Glomerular endothelial cell (primary cell): Measurements from ENCODE around the gene MMEL1. TPM values are rescaled to one million over a fixed set of nuclear protein-coding genes. Genes with fewer than 3 reads are reported as not detected.

Experiments
- DNase-seq: peaks from one replicate; pipeline ENCODE4 v3.0.0-alpha.2; 2011; ENCODE audit warnings: low read depth, low spot score; ENCODE audit errors: extremely low read depth
- total RNA-seq: library from RNA; depleted of rRNA; stranded (reverse); fragments of >200 nt; gene quantifications from 2 replicates; pipeline ENCODE4 v1.2.3, GENCODE V29; 2015

Gene MMEL1
- total RNA-seq, 1 donor from 2014 or later, result 0.93 TPM

DNA sequence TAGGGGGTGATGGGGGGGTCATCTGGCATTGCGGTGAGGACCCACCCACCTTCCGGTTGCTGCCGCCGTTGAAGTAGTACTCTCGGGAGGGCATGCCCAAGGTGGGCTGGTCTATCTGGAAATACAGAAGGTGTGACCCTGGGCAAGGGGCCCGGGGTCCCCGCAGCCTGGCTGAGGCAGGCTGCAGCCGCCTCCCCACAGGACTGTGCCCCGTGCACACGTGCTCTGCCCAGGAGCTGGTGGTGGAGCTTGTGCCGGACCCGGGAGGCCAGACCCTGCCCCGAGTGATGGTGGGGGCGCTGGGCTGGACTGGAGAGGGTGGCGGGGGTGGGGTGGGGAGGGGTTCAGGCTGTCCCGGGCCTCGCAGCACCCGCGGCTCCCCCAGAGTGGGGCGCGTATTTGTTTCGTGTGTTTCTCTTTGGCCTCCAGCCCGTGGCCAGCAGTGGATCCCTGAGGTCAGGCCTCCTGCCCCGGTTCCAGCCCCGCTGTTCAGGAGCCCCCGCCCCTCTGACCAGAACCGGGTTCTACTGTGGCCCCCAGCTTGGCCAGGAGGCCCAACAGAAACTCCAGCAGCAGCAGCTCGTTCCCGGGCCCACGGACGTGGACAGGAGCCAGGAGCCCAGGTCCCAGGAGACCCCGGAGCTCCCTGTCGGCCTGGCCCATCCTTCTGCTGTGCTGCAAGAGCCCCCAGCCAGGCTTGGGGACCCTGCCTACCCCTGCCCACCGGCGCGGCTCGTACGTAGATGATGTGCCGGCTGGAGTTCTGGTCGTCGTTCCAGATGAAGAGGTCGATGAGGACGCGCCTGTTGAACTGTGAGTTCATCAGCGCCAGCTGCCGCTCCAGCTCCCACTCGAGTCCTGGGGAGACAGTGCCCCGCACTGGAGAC lies 27.1 kb downstream of the MMEL1 start:
- no peak for DNase-seq

DNA sequence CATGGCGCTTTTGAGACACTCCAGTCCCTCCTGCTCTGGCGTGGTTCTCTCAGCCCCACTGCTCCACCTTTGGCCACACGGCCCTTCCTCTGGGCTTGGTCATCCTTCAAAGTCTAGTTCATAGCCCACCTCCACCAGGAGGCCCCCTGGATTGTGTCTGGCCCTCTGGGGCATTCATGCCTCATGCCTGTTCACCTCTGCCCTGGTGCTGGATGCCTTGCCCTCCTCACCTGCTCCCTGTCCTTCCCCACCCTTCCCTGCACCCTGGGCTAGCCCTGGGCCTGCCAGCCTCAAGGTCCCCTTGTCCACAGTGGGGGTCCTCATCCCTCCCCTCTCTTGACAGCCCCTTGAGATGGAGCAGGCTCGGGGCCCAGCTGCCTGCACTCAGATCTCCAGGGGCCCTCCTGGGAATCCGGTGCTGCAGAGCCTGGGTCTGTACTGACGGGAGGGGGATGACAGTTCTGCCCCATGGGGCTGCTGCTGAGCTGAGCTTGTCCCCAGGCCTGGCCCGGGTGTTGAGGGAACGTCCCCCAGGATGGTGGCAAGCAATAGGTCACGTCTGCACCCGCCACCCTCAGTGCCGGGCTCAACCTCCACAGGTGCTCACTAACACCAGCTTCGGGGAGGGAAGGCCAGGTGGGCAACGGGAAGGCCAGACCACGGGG lies 27.8 kb downstream of the MMEL1 start:
- no peak for DNase-seq

DNA sequence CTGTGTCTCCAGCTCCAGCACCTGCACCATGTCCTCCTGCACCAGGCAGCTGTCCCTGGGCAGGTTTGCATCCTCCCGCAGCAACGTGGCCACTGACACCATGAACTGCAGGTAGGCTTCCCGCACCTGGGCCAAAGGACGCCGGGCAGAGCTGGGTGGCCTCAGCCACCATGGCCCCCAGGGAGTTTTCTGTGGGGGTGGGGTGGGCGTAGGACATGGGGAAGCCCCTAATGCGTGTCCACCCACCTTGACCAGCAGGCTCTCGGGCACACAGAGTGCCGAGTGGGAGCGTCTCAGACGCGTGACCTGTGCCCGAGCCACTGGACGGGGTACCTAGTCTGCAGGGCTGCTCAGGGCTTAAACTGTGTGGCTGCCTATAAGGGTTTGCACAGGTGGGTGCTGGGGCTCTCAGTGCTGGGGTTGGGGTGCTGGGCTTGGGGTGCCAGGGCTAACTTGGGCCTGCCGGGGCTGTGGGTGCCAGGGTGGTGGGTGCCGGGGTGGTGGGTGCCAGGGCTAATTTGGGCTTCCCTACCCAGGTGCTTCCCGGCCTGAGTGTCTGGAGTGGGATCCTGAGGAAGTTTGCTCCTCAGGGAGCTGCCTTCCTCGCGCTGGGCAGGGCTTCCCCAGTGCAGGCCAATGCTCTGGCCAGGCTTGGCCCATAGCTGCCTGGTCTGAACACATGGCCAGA lies 28.5 kb downstream of the MMEL1 start:
- DNase-seq, result no peak

DNA sequence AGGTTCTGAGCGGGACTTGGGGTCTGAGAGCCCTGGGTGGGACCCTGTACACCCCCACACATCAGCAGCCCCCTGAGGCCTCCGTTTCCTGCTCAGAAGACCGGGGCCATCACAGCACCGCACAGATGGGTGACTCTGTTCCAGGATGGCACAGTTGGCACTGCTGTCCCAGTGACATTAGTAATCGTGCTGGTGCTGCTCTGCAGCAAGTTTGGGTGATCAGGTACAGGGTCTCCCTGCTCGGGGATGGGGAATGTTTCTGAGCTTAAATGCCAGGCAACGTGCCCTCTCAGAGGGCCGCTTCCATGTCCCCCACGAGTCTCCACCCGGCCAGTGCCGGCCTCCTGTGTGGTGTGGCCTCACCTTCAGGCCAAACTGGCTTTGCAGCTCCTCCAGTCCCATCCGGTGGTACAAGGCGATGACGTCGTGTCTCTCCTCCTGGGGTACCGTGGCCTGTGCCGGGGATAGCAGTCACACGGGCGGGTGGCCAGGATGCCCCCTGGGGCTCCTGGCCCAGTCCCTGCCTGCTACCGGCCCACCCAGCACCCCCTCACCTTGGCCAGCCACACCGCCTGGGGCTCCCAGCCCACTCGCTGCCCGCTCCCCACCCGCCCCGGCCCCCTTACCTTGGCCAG lies 29.2 kb downstream of the MMEL1 start:
- no peak for DNase-seq

DNA sequence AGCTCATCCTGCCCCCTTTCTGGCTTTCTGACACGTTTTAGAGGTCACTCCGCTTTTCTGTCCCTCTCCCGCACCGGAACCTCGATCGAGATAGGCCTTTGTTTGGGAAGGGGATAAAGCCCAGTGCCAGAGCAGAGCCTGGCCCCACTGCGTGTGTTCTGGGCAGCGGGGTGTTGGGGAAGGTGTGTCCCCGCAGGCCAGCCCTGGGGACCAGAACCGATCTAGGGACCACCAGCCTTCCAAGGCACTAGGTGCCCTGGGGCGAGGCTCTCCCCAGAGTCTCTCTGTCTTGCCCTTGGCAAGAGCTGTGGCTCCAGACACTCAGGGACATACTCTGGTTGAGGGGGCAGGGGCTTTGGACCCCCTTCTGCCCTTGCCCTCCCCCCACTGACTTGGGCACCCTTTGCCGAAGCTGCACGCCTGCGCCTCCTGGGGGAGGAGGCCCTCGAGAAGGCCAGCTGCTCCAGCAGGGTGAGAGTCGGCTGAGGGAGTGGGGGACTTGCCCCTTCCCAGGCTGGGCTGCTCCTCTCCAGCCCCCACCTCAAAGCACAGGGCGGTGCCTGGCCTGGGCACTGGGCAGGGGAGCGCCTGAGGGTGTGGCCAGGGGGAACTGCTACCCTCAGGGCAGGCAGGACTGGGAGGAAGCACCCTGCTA lies 29.8 kb downstream of the MMEL1 start:
- DNase-seq, result no peak

DNA sequence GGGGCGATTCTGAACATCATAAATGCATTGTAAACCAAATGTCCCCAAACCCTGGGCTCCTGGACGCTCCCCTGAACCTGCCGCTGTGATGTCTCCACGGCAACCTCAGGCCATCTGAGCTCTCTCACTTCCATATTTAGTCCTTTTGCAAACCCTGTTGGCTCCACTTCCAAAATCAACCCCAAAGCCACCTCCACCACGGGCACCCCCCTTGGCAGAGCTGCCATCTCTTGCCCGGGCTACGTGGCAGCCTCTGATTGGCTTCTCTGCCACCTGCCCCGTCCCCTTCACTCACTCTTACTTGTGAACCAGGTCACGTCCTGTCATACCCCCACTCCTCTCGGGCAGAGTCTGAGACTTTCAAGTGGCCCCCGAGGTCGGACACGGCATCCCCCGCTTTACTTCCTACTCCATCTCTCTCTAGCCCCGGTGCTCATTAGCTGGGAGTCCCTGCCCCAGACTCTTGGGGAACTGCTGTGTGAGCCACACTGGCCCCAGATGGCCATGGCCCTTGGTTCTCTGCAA lies 30.4 kb downstream of the MMEL1 start:
- DNase-seq, result no peak

DNA sequence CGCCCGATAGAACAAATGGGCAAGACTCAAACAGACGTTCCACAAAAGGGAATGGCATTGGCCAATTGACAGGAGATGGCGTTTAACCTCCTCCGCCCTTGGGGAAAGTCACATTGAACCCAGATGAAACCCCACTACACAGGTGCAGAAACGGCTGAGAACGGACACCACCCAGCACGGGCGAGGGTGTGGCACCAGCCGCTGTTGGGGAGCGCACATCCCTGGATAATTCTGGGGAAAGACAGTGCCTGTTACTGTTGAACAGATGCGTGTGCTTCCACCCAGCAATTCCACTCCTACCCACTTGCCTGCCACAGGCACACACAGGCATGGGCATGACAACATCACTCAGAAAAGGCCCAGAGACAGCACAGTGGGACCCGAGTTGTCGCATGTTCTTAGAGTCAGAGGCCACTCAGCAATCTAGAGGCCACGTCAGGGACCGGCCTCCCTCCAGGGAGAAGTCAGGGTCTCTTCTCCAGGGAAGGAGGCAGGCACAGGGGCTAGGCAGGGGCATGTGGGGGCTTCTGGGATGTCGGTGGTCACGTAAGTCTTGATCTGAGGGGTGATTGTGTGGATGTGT lies 31.0 kb downstream of the MMEL1 start:
- DNase-seq, result no peak

DNA sequence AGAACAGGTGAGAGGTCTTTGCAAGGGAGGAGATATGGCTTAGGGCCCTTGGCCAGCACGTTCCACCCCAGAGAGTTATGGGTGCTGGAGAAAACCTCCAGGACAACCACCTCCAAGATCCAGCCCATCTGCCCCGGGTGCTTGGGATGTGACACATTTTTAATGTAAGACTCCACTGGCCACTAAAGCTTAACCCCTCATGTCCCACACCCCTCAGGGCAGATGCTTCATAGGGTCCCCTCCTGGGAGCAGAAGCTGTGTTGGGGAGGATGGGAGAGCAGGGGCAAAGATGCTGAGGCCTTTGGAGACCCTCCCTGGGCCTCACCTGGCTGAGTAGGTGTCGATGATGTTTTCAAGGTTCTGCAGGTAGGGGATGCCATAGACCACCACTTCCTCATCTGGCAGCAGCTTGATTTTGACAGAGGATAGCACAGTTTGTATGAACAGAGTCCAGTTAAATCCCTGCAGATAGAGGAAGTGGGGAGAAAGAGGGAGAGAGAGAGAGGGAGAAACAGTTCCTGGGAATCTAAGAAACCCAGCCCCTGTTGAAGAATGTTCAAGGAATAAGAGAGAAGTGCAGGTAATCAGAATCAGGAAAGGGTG lies 34.4 kb downstream of the MMEL1 start:
- DNase-seq, result no peak

DNA sequence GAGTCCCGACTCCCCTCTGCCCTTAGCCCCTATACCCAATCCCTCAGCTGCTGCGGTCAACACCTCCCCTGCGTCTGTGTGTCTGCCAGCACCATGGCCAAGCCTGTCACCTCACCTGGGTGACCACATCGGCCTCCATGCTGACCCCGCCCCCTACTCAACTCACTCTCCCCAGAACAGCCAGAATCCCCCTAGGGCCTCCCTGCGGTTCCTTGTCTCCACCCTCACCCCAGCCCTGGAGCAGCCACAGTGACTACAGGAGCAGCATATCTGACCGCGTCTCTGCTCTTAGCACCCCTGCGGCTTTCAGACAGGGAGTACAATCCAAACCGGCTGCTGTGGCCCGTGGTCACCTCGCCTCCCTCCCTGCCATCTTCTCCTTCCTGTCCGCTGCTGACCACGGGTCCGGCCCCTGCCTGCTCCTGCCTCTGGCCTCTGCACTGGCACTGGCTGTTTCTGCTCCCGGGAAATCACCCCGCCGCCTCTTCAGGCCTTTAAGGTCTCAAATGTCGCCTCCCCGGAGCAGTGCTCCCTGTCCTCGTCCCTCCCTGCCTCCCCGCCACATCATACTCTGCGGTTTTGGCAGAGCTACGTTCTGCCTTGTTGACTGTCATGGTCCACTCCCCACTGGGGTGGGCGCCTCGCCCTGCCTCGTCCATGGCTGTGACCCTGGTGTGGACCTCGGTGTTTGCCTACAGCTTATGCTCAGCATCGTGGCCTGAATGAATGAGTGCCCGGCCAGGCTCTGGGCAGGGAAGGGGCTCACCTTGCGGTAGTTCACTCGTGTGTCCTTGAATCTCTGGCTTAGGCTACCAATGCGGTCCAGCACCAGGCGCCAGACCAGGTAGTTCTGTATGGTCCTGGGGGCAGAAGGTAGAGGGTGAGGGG lies 35.1 kb downstream of the MMEL1 start:
- no peak for DNase-seq

DNA sequence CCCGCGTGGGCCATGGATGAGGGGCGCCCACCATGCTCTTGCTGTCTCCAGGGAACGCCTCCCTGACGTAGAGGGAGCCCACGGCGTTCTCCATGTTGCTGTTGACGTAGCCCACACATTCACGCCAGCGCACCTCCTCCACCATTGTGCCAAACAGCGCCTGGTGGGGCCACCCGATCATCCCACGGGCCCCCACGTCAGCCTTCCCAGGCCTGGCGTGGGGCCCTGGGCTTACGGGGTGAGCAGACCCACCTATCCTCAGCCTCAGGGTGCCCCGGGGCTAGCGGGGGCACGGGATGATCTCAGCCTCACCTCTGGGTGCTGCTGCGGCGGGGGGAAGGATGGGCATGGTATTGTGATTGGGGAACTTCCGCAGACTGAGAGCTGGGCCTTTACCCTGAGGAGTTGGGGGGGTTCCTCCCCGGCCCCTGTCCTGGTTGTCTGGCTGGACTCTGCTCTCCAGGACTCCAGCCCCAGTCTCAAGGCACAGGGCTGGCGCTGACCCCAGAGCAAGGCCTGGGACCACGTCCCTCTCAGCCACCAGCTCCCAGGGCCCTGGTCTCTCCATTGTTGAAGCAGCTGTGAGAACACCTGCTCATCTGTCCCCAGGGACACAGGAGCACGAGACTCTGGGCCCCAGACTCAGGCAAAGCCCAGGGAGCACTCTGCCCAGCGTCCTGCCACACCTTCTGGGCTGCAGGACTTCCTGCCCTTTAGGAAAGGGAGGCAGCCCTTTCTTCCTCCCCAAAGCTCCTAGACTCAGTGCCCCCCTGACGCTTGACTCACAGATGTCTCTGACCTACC lies 36.1 kb downstream of the MMEL1 start:
- no peak for DNase-seq

DNA sequence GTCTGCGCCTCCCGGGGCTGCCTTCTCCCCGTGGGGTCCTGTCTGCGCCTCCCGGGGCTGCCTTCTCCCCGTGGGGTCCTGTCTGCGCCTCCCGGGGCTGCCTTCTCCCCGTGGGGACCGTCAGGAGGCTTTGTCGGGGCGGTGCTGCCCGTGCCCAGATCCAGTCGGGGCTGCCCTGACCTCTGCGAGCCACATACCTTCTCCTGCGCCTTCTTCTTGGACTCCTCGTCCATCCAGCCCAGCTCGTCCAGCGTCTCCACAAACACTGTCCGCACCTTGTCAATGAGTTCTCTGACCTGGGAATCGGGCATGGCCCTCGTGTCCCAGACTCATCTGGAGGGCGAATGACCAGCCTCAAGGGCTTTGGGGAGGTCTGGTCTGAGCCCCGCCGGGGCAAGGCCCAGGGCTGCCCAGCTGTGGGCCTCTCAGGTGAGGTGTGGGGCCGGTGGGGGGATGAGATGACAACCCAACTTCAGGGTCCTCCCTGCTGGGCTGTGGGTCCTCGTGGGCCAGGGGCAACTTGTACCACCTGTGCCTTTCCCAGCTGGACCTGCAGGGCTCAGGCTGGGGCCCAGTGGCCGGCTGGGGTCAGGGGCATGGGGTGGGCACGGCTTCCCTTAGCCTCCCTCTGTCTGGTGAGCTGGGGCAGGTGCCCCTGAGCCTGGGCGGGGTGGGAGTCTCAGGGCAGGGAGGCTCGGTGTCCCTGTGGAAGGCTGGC lies 36.8 kb downstream of the MMEL1 start:
- DNase-seq, result no peak

DNA sequence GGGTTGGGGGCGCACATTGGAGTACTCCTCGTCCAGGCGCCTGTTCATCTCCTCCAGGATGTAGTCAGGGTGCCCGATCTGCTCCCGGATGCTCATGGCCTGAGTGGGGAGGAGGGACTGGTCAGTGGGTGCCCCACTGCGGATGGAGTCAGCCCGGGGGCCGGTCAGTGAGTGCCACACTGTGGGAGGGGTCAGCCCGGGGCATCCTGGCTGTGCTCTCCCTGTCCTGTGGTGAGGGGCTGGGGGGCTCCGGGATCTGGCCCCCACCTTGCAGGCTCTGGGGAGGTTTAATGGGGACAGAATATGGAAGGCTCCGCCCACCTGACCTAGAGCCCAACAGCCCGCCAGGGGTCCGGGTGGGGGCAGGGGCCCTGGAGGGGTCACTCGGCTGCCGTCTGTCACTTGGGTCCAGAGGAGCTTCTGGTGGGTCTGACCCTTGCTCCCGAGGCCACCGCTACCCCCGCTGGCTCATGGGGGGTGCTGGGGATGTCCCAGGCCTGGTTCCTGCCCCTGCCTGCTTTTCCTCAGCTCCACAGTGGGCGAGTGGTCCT lies 37.5 kb downstream of the MMEL1 start:
- no peak for DNase-seq

DNA sequence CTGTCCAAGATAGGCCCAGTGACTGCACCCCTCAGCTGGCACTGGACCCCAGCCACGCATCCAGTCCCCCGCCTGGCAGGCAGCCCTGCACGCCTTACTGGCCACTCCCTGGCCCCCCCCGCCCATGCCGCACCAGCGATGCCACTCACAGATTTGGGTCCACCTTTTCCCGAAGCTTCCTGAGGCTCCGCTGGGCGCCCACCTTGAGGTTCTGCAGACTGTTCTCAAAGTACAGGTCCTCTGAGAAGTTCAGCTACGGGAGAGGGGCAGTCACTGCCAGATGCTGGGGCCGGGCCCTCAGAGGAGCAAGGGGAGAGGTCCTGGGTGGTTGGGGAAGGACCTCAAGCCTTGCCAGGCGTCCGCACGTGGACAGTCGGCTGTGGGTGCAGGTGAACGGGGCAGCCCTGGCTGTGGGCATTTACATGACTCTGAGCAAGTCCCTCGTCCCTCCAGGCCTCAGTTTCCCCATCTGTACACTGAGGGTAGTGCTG lies 38.1 kb downstream of the MMEL1 start:
- DNase-seq, result no peak

DNA sequence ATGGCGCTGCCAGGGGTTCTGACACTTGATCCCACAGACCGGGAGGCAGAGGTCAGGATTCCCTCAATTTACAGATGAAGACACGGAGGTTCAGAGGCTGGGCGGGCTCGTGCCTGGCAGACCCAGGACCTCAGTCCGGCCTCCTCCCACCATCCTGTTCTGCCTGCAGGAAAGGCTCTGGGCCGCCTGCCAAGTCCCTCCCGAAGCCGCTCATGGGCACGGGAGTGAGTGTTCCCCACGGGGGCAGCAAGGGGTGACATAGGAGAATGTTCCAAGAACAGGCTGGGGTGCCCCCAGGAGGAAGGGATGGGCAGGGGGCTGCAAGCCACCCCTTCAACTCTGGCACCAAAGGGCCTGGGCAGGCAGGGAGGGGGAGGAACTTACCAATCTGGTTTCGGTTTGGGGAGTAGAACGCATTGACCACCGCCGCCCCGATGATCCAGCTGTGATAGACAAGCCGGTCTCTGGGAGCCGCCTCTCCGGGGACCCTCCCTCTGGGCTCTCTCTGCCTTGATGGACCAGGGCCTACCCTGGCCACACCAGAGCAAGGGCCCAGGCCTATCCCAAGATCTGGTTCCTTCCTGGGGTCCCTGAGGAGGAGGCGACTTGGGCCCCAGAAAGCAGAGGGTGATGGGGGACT lies 38.7 kb downstream of the MMEL1 start:
- no peak for DNase-seq

DNA sequence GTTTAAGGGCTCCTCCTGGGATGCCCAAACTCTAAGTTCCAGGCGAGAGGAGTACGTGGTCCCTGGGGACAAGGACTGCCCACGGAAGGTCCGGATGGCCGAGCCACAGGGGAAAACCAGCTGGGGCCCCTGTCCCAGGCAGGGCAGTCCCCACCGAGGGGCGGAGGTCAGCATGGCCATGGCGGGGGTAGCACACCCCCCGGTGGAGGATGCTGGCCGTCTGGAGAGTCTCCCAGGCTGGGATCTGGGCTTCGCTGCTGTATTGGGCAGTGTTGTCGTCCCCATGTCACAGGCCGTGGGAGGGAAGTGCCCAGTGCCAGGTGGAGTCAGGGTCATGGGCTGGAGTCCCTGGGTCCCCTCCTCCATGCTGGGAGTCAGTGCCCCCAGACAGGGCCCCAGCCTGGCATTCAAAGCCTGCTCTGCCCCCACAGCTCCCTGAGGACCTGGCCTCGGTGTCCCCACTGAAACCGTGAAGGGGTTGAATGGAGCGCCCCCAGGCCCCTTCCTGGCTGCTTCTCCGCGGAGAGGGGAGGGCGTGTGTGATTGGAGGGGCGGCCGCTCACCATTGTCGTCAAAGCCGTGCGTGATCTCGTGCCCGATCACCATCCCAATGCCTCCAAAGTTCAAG lies 39.5 kb downstream of the MMEL1 start:
- DNase-seq, result no peak

DNA sequence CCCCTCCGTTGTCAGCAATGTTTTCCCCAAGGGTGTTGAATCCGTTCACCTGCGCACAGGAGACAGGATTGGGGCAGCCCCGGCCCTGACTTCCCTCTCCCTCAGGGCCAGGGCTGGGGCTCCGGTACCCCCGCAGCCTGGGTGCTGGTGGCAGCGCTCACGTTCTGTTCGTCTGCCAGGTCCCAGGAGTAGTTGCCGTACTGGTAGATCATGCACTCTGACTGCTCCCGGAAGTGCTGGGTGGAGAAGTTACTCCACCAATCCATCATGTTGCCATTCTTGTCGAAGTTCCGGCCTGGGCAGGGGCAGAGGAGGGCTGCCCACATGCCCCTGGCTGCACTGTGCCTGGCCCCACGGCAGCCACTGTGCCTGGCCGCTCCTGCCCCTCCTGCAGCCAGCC lies 40.1 kb downstream of the MMEL1 start:
- no peak for DNase-seq
